ENCODE measurements around the gene PPIP5K1.
"Not testable (repeated sequence)": the region's sequence is repeated elsewhere in the genome, so short reads cannot be mapped to it uniquely, and the experiment has no call there.

PPIP5K1 gene

DNA sequence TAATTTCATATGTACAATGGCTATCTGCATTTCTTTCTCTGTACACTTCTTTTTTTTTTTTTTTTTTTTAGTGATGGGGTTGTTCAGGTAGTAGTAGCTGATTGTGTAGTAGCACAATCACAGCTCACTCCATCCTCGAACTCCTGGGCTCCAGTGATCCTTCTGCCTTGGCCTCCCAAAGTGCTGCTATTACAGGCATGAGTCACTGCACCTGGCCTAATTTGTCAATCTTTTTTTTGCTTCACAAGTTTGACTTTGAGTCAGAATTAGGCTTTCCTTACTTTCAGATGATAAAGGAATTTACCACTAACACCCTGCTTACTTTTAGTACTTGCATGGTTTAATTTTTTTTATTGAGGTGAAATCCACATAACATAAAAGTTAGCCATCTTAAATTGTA is 44.6 kb downstream of the PPIP5K1 start:
- no peak for DNase-seq (ENCODE audit: low read depth)

DNA sequence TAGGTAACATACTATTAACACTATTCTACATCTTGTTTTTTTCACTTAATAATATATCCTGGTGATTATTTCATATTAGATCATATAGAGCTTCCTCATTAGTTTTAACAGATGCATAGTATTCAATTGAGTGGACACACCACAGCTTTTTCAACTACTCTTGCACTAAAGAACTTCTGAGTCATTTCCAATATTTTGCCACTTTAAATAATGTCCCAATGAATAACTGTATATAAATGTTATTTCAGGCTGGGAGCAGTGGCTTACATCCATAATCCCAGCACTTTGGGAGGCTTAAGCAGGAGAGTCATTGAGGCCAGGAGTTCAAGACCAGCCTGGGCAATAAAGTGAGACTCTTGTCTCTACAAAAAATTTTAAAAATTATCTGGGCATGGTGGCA is 45.7 kb downstream of the PPIP5K1 start:
- DNase-seq (ENCODE audit: low read depth): no peak

DNA sequence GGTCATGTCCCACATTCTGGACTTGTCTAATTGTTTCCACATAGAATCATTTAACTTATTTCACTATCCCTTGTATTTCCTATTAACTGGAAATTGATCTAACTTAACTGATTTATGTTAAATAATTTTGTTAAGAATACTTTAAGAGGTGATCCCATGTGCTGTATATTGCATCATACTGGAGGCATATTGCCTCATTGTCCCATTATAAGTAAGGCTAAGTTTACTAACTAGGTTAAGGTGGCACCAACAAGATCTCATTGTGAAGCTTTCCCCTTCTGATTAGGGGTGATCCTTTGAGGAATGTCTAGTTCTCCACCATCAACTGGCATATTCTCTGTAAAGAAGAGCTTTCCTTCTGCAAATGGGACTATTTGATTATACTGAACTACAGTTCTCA is 48.2 kb downstream of the PPIP5K1 start:
- DNase-seq (ENCODE audit: low read depth): no peak

DNA sequence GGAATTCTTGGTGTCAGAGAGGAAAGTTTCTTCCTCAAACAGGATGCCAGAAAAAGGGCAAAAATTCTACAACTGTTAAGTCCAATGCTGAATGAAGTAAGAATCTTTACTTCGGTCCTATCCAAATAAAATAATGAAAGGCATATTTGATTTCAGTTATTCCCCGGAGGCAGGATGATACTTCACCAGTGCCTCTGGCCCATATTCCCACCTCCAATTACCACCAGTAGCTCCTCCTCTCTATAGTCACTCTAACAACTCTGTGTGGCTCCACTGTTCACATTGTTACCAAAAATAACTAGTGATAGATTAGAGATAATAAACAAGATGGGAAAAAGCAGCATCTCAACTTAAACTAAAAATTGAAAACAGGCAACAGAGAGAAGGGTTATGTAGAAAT is 51.9 kb downstream of the PPIP5K1 start:
- DNase-seq (ENCODE audit: low read depth): no peak

DNA sequence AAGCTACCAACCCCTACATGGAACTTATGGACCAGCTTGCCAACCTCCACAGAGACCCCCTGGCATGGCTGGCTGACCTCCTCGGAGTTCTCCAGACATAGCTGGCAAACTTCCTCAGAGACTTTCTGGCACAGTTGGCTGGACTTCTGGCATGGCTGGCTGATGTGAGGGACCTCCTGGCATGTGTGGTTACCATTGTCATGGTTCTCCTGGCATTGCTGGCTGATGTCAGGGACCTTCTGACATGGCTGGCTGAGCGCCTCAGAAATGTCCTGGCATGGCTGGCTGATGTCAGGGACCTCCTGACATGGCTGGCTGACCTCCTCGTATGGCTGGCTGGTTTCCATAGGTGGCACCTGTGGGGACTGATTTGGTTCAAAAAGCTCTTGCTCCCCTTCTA is 55.1 kb downstream of the PPIP5K1 start:
- no peak for DNase-seq (ENCODE audit: low read depth)

DNA sequence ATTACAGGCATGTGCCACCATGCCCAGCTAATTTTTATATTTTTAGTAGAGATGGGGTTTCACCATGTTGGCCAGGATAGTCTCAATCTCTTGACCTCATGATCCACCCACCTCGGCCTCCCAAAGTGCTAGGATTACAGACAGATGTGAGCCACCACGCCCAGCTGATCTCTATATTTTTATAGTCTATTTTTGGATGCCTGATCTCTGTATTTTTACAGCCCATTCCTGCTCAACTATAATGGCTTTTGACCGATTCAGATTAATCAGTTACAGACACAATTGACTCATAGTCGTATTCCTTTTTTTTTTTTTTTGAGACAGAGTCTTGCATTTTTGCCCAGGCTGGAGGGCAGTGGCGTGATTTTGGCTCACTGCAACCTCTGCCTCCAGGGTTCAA is 57.2 kb downstream of the PPIP5K1 start:
- not testable (repeated sequence) for DNase-seq (ENCODE audit: low read depth)

DNA sequence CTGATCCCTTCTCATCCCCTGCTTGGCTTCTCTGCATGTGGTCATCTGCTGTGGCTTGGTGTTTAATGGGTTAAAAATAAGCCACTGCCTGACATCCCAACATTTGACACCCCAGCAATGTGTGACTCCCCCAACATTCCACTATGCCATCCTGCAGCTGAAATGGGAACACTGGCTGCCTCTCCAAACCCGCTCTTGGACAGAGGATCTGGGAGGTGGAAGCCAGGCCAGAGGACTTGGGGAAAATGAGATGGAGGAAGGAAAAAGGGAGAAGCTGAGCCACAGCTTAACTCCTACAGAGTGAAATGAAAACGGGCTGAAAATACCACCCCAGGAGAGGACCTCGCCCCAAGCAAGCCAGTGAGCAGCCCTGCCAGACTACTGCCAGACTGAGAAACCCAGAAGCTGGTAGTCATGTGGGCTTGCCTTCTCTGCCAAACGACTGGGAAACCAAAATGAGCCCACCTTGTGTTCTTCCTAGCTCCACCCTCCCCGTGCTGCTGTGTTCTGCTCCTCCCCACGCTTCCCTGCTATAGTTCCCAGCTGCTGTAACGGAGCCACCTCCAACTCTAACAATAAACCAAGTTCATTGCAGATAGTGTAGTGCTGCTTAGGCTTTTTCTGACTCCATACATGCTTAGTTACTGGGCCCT is 58.9 kb downstream of the PPIP5K1 start:
- no peak for DNase-seq (ENCODE audit: low read depth)

DNA sequence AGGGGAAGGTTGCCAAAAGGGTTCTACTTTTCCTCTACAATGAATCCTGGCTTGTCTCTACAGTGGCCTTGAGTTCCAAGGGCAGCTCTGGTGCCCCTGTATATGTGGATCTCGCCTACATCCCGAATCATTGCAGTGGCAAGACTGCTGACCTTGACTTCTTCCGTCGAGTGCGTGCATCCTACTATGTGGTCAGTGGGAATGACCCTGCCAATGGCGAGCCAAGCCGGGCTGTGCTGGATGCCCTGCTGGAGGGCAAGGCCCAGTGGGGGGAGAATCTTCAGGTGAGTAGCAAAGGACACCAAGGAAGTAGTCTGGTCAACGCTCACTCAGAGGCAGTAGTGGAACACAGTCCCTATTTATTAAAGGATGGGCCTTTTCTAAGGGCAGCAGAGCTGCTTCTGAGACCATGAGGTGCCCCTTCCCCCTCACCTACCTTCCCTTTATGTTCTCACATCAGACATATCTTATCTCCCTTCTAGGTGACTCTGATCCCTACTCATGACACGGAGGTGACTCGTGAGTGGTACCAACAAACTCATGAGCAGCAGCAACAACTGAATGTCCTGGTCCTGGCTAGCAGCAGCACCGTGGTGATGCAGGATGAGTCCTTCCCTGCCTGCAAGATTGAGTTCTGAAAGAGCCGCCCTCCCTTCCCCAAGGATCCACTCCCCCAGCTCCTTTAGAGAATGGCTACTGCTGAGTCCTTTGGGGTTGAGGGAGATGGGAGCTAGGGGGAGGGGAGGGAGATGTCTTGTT is 60.2 kb downstream of the PPIP5K1 start:
- DNase-seq (ENCODE audit: low read depth): no peak

DNA sequence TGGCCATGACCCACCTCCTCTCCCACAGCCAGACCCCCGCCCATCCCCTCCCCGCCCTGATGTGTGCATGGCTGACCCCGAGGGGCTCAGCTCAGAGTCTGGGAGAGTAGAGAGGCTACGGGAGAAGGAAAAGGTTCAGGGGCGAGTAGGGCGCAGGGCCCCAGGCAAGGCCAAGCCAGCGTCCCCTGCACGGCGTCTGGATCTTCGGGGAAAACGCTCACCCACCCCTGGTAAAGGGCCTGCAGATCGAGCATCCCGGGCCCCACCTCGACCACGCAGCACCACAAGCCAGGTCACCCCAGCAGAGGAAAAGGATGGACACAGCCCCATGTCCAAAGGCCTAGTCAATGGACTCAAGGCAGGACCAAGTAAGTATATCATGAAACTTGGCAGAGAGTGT is 60.9 kb downstream of the PPIP5K1 start:
- no peak for DNase-seq (ENCODE audit: low read depth)

DNA sequence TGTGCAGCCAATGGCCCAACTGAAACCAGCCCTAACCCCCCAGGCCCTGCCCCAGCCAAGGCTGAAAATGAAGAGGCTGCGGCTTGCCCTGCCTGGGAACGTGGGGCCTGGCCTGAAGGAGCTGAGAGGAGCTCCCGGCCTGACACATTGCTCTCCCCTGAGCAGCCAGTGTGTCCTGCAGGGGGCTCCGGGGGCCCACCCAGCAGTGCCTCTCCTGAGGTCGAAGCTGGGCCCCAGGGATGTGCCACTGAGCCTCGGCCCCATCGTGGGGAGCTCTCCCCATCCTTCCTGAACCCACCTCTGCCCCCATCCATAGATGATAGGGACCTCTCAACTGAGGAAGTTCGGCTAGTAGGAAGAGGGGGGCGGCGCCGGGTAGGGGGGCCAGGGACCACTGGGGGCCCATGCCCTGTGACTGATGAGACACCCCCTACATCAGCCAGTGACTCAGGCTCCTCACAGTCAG is 61.4 kb downstream of the PPIP5K1 start:
- no peak for DNase-seq (ENCODE audit: low read depth)

DNA sequence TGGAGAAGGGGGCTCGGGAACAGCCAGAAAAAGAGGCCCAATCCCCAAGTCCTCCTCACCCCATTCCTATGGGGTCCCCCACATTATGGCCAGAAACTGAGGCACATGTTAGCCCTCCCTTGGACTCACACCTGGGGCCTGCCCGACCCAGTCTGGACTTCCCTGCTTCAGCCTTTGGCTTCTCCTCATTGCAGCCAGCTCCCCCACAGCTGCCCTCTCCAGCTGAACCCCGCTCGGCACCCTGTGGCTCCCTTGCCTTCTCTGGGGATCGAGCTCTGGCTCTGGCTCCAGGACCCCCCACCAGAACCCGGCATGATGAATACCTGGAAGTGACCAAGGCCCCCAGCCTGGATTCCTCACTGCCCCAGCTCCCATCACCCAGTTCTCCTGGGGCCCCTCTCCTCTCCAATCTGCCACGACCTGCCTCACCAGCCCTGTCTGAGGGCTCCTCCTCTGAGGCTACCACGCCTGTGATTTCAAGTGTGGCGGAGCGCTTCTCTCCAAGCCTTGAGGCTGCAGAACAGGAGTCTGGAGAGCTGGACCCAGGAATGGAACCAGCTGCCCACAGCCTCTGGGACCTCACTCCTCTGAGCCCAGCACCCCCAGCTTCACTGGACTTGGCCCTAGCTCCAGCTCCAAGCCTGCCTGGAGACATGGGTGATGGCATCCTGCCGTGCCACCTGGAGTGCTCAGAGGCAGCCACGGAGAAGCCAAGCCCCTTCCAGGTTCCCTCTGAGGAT is 62.0 kb downstream of the PPIP5K1 start:
- DNase-seq (ENCODE audit: low read depth): no peak

DNA sequence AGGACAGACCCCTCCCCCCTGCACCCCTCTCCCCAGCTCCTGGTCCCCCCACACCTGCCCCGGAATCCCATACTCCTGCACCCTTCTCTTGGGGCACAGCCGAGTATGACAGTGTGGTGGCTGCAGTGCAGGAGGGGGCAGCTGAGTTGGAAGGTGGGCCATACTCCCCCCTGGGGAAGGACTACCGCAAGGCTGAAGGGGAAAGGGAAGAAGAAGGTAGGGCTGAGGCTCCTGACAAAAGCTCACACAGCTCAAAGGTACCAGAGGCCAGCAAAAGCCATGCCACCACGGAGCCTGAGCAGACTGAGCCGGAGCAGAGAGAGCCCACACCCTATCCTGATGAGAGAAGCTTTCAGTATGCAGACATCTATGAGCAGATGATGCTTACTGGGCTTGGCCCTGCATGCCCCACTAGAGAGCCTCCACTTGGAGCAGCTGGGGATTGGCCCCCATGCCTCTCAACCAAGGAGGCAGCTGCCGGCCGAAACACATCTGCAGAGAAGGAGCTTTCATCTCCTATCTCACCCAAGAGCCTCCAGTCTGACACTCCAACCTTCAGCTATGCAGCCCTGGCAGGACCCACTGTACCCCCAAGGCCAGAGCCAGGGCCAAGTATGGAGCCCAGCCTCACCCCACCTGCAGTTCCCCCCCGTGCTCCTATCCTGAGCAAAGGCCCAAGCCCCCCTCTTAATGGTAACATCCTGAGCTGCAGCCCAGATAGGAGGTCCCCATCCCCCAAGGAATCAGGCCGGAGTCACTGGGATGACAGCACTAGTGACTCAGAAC is 62.8 kb downstream of the PPIP5K1 start:
- no peak for DNase-seq (ENCODE audit: low read depth)

DNA sequence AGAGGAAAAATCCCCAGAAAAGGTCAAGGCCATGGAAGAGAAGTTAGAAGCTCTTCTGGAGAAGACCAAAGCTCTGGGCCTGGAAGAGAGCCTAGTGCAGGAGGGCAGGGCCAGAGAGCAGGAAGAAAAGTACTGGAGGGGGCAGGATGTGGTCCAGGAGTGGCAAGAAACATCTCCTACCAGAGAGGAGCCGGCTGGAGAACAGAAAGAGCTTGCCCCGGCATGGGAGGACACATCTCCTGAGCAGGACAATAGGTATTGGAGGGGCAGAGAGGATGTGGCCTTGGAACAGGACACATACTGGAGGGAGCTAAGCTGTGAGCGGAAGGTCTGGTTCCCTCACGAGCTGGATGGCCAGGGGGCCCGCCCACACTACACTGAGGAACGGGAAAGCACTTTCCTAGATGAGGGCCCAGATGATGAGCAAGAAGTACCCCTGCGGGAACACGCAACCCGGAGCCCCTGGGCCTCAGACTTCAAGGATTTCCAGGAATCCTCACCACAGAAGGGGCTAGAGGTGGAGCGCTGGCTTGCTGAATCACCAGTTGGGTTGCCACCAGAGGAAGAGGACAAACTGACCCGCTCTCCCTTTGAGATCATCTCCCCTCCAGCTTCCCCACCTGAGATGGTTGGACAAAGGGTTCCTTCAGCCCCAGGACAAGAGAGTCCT is 63.6 kb downstream of the PPIP5K1 start:
- no peak for DNase-seq (ENCODE audit: low read depth)

DNA sequence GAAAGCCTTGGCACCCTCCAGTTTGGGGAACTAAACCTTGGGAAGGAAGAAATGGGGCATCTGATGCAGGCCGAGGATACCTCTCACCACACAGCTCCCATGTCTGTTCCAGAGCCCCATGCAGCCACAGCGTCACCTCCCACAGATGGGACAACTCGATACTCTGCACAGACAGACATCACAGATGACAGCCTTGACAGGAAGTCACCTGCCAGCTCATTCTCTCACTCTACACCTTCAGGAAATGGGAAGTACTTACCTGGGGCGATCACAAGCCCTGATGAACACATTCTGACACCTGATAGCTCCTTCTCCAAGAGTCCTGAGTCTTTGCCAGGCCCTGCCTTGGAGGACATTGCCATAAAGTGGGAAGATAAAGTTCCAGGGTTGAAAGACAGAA is 64.9 kb downstream of the PPIP5K1 start:
- DNase-seq (ENCODE audit: low read depth): no peak

DNA sequence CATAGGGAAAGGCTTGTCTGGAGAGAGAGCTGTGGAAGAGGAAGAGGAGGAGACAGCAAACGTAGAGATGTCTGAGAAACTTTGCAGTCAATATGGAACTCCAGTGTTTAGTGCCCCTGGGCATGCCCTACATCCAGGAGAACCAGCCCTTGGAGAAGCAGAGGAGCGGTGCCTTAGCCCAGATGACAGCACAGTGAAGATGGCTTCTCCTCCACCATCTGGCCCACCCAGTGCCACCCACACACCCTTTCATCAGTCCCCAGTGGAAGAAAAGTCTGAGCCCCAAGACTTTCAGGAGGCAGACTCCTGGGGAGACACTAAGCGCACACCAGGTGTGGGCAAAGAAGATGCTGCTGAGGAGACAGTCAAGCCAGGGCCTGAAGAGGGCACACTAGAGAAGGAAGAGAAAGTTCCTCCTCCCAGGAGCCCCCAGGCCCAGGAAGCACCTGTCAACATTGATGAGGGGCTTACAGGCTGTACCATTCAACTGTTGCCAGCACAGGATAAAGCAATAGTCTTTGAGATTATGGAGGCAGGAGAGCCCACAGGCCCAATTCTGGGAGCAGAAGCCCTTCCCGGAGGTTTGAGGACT is 65.7 kb downstream of the PPIP5K1 start:
- no peak for DNase-seq (ENCODE audit: low read depth)

DNA sequence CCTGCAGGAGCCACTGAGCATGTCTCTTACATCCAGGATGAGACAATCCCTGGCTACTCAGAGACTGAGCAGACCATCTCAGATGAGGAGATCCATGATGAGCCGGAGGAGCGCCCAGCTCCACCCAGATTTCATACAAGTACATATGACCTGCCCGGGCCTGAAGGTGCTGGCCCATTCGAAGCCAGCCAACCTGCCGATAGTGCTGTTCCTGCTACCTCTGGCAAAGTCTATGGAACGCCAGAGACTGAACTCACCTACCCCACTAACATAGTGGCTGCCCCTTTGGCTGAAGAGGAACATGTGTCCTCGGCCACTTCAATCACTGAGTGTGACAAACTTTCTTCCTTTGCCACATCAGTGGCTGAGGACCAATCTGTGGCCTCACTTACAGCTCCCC is 66.4 kb downstream of the PPIP5K1 start:
- no peak for DNase-seq (ENCODE audit: low read depth)

DNA sequence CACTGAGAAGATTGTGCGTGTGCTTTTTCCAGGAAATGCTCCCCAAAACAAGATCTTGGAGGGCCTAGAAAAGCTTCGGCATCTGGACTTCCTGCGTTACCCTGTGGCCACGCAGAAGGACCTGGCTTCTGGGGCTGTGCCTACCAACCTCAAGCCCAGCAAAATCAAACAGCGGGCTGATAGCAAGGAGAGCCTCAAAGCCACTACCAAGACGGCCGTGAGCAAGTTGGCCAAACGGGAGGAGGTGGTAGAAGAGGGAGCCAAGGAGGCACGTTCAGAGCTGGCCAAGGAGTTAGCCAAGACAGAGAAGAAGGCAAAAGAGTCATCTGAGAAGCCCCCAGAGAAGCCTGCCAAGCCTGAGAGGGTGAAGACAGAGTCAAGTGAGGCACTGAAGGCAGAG is 67.8 kb downstream of the PPIP5K1 start:
- DNase-seq (ENCODE audit: low read depth): no peak

DNA sequence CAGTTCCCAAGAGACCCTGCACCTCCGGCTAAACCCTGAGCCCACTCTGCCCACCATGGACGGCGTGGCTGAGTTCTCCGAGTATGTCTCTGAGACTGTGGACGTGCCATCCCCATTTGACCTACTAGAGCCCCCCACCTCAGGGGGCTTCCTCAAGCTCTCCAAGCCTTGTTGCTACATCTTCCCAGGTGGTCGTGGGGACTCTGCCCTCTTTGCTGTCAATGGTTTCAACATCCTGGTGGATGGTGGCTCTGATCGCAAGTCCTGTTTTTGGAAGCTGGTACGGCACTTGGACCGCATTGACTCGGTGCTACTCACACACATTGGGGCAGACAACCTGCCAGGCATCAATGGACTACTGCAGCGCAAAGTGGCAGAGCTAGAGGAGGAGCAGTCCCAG is 68.6 kb downstream of the PPIP5K1 start:
- DNase-seq (ENCODE audit: low read depth): no peak

DNA sequence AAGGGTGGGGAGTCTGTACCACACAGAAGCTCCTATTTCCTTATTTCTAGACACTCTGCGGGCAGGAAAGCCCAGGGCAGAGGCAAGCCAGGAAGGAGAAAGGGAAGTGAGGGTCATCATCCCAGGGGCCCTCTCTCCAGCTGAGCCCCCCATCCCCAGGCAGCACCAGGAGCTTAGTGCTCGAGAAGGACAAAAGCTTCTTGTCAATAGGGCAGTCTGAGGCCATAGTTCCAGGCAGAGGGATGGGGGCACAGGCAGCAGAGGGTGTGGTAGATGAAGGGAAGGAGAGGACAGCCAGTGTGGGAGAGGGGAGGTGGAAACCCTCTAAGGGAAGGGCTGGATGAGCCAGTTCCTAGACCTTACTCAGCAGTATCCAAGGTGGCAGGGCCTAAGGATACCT is 69.9 kb downstream of the PPIP5K1 start:
- no peak for DNase-seq (ENCODE audit: low read depth)

DNA sequence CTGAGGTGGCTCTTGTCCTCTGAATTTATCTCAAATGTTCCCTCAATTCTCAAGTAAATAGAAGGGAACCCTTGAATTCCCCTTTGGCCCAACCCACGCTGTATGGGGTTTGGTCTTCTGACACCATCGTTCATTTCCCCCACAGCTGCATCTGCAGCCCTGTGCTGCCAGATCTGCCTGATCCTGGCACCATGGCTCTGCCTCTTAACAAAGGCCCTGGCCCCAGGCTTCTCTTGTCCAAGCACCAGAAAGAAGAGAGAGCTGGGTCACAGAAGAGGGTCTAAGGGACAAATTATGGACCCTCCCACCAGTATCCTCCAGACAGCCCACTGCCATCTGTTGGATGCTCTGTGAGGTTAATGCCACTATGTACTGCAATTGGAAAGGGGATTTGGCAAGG is 70.8 kb downstream of the PPIP5K1 start:
- no peak for DNase-seq (ENCODE audit: low read depth)

DNA sequence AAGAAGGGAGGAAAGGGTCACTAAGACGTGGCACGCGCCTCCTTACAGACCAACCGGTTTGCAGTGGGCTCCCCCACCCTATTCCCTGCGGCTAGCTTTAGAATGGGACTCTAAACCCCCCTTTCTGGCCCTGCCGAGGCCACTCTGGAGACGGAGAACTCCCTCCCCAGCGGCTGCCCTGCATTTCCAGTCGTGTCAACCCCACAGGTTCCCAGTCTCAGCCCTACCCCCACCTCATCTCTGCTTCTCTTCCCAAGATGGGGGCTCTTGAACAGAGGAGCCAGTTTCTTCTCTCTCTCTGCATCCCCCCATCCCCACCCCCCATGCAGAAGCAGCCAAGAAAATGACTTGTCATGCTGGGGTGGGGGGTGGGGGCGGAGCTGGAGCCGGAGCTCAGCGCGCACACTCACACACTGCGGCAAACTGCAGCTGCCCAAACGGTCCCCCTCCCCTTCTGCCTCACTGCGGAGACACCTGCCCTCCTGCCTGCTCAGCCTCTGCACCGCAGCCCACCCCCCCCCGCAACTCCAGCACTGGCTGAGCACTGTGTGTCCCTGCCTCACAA is 71.7 kb downstream of the PPIP5K1 start:
- no peak for DNase-seq (ENCODE audit: low read depth)
